NOMO-1 treated with DMSO at 0.1 percent for 48 hours (cell line): ENCODE measurements around the gene RELN.
"Not testable (repeated sequence)": the region's sequence is repeated elsewhere in the genome, so short reads cannot be mapped to it uniquely, and the experiment has no call there.

Source experiments
- DNase-seq: peaks from one replicate; lab custom pipeline; 2025; ENCODE audit not compliant: unreplicated experiment; lab: John Stamatoyannopoulos, UW

Gene RELN

GRCh38 chr7:103989200-103989784, at the start of gene RELN:
Gene RELN, minus strand, starts transcription at chr7:103989658. Its CDS starts 302 bp downstream, at chr7:103989356.
- DNase-seq: no peak

DNA sequence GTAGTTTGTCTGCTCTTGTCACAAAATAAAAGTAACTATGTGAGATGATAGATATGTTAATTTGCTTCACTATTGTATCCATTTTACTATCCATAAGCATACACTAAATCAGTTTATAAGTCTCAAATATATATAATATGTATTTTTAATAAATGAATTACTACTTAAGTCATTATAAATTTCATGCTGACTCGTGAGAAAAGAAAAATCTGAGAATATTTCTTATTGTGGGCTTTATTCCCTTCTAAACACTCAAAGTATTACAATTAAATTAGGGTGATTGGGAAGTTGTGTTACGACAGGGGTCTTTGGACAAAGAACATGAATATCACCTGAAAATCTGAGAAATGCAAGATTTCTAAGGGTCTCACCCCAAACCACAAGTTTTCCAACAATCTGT, 48.7 kb upstream of the RELN start:
- DNase-seq: no peak

- DNase-seq: not testable (repeated sequence)
Observed at GRCh38 chr7:104036889-104037288, 47.4 kb upstream of the RELN start.

DNA sequence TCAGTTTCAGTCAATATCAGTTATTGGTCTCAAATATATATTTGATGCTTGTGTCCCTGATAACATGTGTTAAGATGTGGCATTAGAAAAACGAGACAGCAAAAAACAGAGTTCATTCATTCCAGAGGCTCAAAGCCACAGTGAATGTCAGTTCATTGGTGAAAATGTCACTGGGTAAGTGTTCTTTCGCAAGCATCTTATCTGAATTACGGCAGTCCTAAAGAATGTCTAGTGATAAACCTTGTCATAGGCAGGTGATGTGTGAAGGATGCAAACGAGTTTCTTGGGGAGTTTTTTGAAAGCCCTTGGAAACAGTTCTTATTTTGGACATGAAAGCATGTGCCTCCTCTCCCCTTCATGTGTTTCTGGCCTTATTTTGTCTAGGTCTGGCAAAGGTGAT, 45.9 kb upstream of the RELN start:
- DNase-seq: no peak

GRCh38 chr7:104034679-104035078, 45.2 kb upstream of the RELN start:
- no peak for DNase-seq

DNA sequence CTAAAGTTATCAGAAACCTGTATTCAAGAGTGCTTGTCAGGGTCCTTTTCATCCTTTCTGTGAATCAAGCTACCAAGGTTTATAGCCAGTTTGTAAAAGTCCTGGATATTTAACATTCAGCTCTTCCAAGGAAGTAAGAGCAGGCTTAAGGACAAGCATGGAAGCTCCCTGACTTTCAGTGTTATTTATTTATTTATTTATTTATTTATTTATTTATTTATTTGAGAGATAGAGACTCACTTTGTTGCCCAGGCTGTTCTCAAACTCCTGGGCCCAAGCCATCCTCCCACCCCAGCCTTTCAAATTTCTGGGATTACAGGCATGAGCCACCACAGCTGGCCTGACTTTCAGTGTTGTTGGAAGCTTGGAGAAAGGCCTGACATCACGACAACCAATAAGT, 44.4 kb upstream of the RELN start:
- no peak for DNase-seq

DNA sequence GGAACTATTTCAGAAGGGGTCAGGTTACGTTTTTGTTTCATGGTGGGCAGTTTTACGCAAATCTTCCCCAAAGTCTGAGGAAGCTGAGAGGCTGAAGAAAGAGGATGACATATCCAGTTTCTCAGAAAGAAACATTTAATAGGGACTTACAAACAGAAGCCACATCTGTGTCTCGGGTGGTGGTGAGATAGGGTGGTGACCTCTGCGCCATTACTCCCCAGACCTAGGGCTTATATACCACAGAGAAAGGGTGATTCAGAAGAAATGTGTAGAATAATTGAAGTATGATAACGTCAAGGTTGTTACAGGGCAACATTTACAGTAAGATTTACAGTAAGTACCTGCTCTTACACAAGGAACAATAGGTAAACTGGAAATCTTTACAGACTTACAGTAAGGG, 43.0 kb upstream of the RELN start:
- no peak for DNase-seq

- no peak for DNase-seq
Observed at GRCh38 chr7:104029765-104030164, 40.3 kb upstream of the RELN start.

DNA sequence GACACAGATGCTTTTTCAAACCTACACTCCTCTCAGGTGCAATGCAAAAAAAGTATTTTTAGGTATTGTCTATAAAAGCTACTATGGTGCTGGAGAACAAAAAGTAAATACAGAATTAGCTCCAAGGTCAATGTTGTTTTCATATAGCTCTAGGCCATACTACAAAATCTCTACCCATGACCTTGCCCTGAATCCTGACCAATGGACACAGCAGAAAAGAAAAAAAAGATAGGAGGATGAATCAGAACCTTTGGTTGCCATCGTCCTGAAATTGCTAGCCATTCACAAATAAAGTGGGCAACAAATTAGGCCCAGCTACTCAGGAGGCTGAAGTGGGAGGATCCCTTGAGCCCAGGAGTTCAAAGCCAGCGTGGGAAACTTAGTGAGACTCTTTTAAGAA, 35.2 kb upstream of the RELN start:
- no peak for DNase-seq

DNA sequence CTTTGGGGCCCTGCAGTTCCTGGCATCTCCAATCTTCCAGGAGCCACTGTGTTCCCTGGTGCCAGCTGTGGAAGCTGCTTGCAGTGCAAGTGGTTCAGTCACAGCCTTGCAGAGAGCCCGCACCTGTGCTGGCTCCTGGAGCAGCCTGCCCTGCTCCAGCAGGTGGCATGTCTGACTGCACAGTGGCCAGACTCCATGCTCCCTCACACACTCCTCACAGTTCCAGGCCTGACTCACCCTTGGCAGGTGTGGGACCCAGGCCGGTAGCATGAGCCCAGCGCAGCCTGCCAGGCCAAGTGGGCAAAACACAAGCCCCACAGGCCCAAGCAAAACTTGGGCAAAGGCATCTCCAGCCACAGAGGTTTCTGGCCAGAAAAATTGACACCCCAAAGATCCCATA, 33.6 kb upstream of the RELN start:
- no peak for DNase-seq

- no peak for DNase-seq
Observed at GRCh38 chr7:104018425-104018824, 29.0 kb upstream of the RELN start.

- no peak for DNase-seq
Observed at GRCh38 chr7:104017001-104017400, 27.5 kb upstream of the RELN start.

DNA sequence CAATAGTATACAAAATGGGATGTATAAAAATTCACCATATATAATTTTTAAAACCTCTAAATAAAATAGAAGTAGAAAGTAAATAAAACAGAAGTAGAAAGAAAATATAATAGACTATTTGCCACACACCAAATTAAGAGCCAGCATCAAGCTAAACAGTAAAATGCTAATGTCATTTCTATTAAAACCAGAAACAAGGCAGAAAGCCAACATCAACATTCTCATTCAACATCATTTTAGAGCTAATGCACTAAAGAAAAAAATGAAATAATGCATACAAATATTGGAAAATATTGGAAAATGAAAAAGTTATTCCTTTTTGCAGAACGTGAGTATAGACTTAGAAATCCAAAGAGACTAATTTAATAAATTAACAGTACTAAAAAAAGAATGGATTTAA, 23.4 kb upstream of the RELN start:
- no peak for DNase-seq

DNA sequence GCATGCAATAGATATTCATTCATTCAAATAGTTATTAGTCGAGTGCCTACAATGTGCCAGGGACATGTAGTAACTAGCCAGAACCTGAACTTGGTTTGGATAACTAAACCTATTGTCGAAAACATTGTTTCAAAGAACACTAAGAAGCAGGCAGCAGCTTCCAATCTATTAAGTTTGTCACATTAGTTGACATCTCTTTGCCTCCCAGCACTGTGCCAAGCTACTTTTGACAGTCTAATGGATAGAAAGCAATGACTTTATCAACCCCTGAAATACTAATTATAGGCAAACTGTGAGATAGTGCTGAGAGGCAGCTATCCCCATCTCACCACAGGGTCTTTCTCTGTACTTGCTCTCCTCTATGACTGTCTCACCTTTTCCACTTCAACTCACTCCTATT, 22.4 kb upstream of the RELN start:
- no peak for DNase-seq

- DNase-seq: no peak
Observed at GRCh38 chr7:104010052-104010909, 20.8 kb upstream of the RELN start.

- DNase-seq: no peak
Observed at GRCh38 chr7:104008107-104008506, 18.6 kb upstream of the RELN start.

- no peak for DNase-seq
Observed at GRCh38 chr7:104007614-104008013, 18.2 kb upstream of the RELN start.

DNA sequence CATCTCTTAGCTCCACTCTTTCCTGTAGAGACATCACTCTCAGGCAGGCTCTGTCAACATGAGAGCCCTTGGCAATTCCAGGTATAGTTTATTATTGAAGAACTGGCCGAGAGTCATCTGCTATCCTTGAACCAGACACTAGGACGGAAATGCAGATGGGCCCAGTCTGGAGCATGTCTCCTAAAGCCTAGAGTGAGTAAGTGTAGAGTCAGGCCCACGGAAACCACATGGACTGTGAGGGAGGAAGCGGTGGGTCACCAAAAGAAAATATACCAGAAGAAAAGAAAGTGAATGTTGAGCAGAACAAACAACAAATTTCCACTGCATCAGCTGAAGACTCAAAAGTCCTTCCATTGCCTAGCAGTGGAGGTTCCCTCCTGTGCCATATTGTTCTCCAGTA, 15.7 kb upstream of the RELN start:
- DNase-seq: no peak

DNA sequence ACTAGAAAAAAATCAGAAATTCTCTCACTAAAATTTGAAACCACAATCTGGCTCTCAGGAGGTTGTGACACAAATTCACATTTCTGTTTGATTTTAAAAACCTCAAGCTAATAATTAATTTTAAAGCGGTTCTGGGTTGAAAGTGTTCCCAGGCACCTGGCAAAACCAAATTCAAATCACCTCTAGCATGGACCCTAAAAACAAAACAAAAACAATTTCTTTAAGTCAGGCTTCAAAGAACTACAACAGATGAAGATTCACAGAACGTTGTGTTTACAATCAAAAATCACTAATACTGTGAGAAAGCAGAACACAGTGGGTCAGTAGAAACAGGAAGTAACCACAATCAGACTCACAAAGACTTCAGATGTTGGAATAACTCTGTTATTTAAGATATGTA, 7.2 kb upstream of the RELN start:
- DNase-seq: no peak

DNA sequence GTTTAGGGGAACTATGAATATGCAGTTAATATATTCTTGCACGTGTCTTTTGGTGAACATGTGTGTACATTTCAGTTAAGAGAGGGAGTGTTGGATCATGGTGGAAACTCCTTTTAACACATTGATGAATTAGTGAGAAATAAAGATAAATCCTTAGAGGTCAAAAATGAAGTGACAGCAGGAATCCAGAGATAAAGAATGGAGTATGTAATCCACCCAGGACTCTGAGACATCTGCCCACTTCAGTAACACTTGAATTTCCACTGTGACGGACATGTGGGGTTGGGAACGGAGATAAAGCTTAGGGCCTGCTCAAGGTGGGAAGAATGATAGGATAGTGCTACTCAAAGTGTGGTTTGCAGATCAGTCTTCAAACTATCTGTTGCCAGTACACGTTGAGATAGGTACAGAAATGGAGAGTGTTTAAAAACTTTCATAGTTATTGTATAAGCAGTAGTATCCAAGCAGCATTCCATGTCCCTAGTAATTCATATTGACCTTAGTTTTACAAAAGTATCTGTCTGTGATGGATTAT, 6.6 kb upstream of the RELN start:
- DNase-seq: no peak

GRCh38 chr7:103995554-103995953, 6.1 kb upstream of the RELN start:
- DNase-seq: no peak

DNA sequence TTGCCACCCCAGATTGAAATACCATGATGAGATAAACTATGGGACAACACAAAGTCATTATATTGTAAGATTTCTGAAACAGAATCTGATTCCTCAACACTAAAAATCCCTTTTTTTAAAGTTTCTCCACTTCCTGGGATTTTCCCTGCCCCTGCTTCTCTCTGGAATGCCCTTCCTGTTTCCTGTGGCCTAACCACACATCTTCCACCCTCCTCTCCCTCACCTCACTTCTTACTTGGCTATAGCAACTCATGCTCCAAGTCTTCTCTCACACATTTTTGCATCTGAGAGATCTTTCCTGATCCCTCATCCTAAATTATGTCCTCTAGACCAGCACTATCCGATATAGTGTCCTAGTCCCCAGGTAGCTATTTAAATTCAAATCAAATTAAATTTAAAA, 4.1 kb upstream of the RELN start:
- no peak for DNase-seq

GRCh38 chr7:103991406-103991805, 1.9 kb upstream of the RELN start:
- DNase-seq: no peak
